ENCODE results near the gene HAUS6. TPM values are rescaled to one million over a fixed set of nuclear protein-coding genes. Genes with fewer than 3 reads are reported as not detected.
A peak's percentile ranks its signal among the peaks of the same experiment; 100 is the strongest.
"Not testable (repeated sequence)": the region's sequence is repeated elsewhere in the genome, so short reads cannot be mapped to it uniquely, and the experiment has no call there.

The HAUS6 gene
- total RNA-seq, 3 donors from 2014 or later (not counting 1 experiment from before 2014, with no cell fraction given), result 14.6 to 18.3 (median 14.9) TPM

DNA sequence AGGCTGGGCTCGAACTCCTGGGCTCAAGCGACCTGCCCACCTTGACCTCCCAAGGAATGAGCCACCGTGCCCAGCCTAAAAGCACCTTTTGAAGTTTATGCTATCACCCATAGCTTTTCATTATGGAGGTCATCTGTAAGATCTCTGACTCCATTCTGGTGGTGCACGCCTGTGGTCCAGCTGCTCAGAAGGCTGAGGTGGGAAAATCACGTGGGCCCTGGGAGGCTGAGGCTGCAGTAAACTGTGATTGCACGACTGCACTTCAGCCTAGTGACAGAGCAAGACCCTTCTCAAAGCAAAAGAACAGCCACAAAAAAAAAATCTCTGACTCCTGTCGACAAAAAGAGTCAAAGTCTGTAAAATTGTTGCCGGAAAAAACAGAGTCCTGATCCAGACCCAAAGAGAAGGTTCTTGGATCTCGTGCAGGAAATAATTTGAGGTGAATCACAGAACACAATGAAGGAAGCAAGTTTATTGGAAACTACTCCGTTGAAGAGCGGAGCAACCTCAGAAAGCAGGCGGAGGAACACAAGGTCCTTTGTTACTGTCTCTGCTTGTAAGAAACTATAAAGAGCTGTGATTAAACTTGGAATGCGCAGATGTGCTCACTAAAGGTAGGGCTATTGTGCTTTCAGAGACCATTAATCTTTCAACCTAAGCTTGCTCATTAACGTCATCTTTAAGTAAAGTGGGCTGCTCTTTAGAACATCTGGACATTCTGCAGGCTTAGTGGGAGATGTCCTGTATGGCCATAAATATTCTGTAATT is 2.0 kb upstream of the HAUS6 start:
- H3K27me3 Mint-ChIP-seq (ENCODE audit: low read depth in 2 of 2), result no peaks in the 10 kb centered on the region
- Histone ChIP-seq H3K36me3 (ENCODE audit: control insufficient read depth, insufficient read depth, low read length) (peaks cover 4% of the 10 kb centered on the region), H3K27me3 (ENCODE audit: control insufficient read depth, insufficient read depth, low read length) (no peaks in the 10 kb centered on the region), H3K4me1 (ENCODE audit: control insufficient read depth, insufficient read depth, low read length) (peaks cover 19% of the 10 kb centered on the region), H3K4me3 (ENCODE audit: low read length) (no peak overlapping the region), H3K27ac (ENCODE audit: low read length) (no peak overlapping the region), H3K9me3 (ENCODE audit: control insufficient read depth, insufficient read depth, low read length) (no peaks in the 10 kb centered on the region)
- no peaks in the 10 kb centered on the region for H3K9me3 Mint-ChIP-seq
- intact Hi-C loops (cut with micrococcal nuclease), result no loop called here
- H3K27ac Mint-ChIP-seq, result peak overlapping the region in 1 of 2 donors; percentile 8
- ATAC-seq (no peak), DNase-seq (no peak)
- TF ChIP-seq, protein P1, sequence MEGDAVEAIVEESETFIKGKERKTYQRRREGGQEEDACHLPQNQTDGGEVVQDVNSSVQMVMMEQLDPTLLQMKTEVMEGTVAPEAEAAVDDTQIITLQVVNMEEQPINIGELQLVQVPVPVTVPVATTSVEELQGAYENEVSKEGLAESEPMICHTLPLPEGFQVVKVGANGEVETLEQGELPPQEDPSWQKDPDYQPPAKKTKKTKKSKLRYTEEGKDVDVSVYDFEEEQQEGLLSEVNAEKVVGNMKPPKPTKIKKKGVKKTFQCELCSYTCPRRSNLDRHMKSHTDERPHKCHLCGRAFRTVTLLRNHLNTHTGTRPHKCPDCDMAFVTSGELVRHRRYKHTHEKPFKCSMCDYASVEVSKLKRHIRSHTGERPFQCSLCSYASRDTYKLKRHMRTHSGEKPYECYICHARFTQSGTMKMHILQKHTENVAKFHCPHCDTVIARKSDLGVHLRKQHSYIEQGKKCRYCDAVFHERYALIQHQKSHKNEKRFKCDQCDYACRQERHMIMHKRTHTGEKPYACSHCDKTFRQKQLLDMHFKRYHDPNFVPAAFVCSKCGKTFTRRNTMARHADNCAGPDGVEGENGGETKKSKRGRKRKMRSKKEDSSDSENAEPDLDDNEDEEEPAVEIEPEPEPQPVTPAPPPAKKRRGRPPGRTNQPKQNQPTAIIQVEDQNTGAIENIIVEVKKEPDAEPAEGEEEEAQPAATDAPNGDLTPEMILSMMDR (IDR thresholded peaks at IDR 0.05), result no peak
- 85% methylated on average over 14 of the region's 14 CpGs for WGBS (ENCODE audit: insufficient coverage)
- no peaks in the 10 kb centered on the region for H3K36me3 Mint-ChIP-seq
- peaks cover 15 to 24% of the 10 kb centered on the region in 2 donors for H3K4me1 Mint-ChIP-seq
- H3K4me3 Mint-ChIP-seq, result peak overlapping the region; percentile 38

DNA sequence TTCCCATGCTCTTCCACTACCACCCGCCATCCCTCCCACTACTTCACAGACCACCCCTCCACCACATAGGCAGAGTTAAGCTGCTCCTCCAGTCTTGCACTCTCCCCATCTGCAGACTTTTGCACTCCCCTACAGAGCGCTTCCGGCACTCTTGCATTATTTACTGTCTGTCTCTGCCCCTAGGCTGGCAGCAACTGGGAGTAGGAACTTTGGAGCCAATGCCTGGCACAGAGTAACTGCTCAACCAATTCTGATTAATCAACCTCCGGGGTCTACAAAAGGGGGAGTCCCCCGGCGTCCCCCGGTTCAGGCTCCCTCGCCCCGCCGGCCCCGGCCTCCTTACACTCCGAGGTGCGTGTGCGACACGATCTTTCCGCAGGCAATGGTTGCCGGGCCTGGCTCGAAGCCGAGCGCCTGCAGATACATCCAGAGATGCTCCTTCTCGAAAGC is 498 bp downstream of the HAUS6 start:
- Histone ChIP-seq H3K4me1 (ENCODE audit: control insufficient read depth, insufficient read depth, low read length) (peaks cover 19% of the 10 kb centered on the region), H3K27ac (ENCODE audit: low read length) (peak overlapping the region; percentile 71), H3K27me3 (ENCODE audit: control insufficient read depth, insufficient read depth, low read length) (no peaks in the 10 kb centered on the region), H3K9me3 (ENCODE audit: control insufficient read depth, insufficient read depth, low read length) (no peaks in the 10 kb centered on the region), H3K36me3 (ENCODE audit: control insufficient read depth, insufficient read depth, low read length) (peaks cover 5% of the 10 kb centered on the region), H3K4me3 (ENCODE audit: low read length) (peak overlapping the region; percentile 63)
- under 1% methylated on average over 21 of the region's 21 CpGs for WGBS (ENCODE audit: insufficient coverage)
- no peaks in the 10 kb centered on the region for H3K27me3 Mint-ChIP-seq (ENCODE audit: low read depth in 2 of 2)
- H3K9me3 Mint-ChIP-seq, result no peaks in the 10 kb centered on the region
- ATAC-seq, result peak; percentile 9 to 60 (median 25)
- H3K36me3 Mint-ChIP-seq, result no peaks in the 10 kb centered on the region
- TF ChIP-seq, protein P1 (IDR thresholded peaks at IDR 0.05), result no peak
- peak overlapping the region; percentile 98 for H3K4me3 Mint-ChIP-seq
- peak in 1 of 2 donors; percentile 62 for DNase-seq
- peaks cover 25 to 31% of the 10 kb centered on the region in 2 donors for H3K4me1 Mint-ChIP-seq
- H3K27ac Mint-ChIP-seq, result peak overlapping the region; percentile 90 to 95
- intact Hi-C loops (cut with micrococcal nuclease), result loop anchor here (1.0 to 2.0 kb wide), 5 partner anchors 25 to 278 kb away; partner anchors contain the start of genes DENND4C, PLIN2, RPS6 and RRAGA

DNA sequence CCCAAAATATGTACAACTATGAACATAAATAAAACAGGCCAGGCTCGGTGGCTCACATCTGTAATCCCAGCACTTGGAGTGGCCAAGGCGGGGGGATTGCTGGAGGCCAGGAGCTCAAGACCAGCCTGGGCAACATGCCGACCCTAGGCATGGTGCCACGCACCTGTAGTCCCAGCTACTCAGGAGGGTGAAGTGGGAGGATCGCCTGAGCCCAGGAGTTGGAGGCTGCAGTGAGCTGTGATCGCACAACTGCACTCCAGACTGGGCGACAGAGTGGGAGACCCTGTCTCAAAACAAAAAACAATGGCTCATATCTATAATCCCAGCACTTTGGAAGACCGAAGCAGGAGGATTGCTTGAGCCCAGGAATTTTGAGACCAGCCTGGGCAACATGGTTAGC is 1.5 kb downstream of the HAUS6 start:
- no peak overlapping the region for H3K27ac ChIP-seq (ENCODE audit: low read length)
- H3K4me3 ChIP-seq (ENCODE audit: low read length), result no peak overlapping the region
- ATAC-seq, result no peak
- Mint-ChIP-seq H3K36me3 (no peaks in the 10 kb centered on the region), H3K4me3 (peak overlapping the region; percentile 51), H3K4me1 (peaks cover 25 to 31% of the 10 kb centered on the region in 2 donors), H3K27me3 (ENCODE audit: low read depth in 2 of 2) (no peaks in the 10 kb centered on the region), H3K27ac (peak overlapping the region in 1 of 2 donors; percentile 83), H3K9me3 (no peaks in the 10 kb centered on the region)
- H3K9me3 ChIP-seq (ENCODE audit: control insufficient read depth, insufficient read depth, low read length), result no peaks in the 10 kb centered on the region
- TF ChIP-seq, protein P1 (IDR thresholded peaks at IDR 0.05), result no peak
- intact Hi-C loops (cut with micrococcal nuclease), result no loop called here
- peaks cover 19% of the 10 kb centered on the region for H3K4me1 ChIP-seq (ENCODE audit: control insufficient read depth, insufficient read depth, low read length)
- no peak for DNase-seq
- peaks cover 9% of the 10 kb centered on the region for H3K36me3 ChIP-seq (ENCODE audit: control insufficient read depth, insufficient read depth, low read length)
- H3K27me3 ChIP-seq (ENCODE audit: control insufficient read depth, insufficient read depth, low read length), result no peaks in the 10 kb centered on the region
- 93% methylated on average over 8 of the region's 8 CpGs for WGBS (ENCODE audit: insufficient coverage)

DNA sequence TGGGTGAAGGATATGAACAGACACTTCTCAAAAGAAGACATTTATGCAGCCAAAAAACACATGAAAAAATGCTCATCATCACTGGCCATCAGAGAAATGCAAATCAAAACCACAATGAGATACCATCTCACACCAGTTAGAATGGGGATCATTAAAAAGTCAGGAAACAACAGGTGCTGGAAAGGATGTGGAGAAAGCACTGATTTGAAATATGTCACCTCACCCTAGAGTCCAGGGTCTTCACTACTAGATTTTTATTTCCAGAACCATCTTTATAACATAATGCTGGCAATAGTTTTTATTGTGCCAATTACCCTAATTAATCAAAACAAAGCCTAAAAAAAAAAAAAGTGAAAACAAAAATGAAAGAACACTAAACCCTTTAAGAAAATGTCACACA is 5.3 kb downstream of the HAUS6 start:
- H3K27me3 Mint-ChIP-seq (ENCODE audit: low read depth in 2 of 2); ATAC-seq; H3K9me3 Mint-ChIP-seq; H3K36me3 Mint-ChIP-seq; DNase-seq; H3K27me3 ChIP-seq (ENCODE audit: control insufficient read depth, insufficient read depth, low read length); intact Hi-C loops (cut with micrococcal nuclease); H3K4me3 ChIP-seq (ENCODE audit: low read length); H3K4me3 Mint-ChIP-seq; H3K27ac ChIP-seq (ENCODE audit: low read length); H3K9me3 ChIP-seq (ENCODE audit: control insufficient read depth, insufficient read depth, low read length): not testable (repeated sequence)
- Histone ChIP-seq H3K36me3 (ENCODE audit: control insufficient read depth, insufficient read depth, low read length) (peaks cover 40% of the 10 kb centered on the region), H3K4me1 (ENCODE audit: control insufficient read depth, insufficient read depth, low read length) (peaks cover 14% of the 10 kb centered on the region)
- H3K4me1 Mint-ChIP-seq, result peaks cover 19 to 25% of the 10 kb centered on the region in 2 donors
- H3K27ac Mint-ChIP-seq, result peak overlapping the region; percentile 60 to 70
